HepG2 (cell line): ENCODE results near the gene AMOTL1. TPM values are rescaled to one million over a fixed set of nuclear protein-coding genes. Genes with fewer than 3 reads are reported as not detected.

ENCODE experiments used
- ATAC-seq: fragments of 200-7000 bp; cut with Tn5 transposase; 3 replicates; pipeline ENCODE4 v1.9.1; 2020; ENCODE audit warnings: mild to moderate bottlenecking, moderate library complexity
- BruUV-seq: library from RNA; stranded (reverse); fragments of 400-500 nt; replicated peaks from 2 replicates; lab custom pipeline; 2021; lab: Mats Ljungman, UMichigan
- CTCF ChIA-PET: fragments of 300-600 bp; formaldehyde crosslinking; extraction: SDS; loops from one replicate; lab custom pipeline; 2021; ENCODE audit warnings: low total read pairs, inconsistent platforms, low intra/inter-chr PET ratio; lab: Yijun Ruan, JAX
- POLR2A ChIA-PET: fragments of 350-600 bp; sonication (Branson Sonifier 250); formaldehyde crosslinking; loops from one replicate; lab custom pipeline; 2020; ENCODE audit warnings: antibody characterized with exemption, inconsistent platforms; lab: Yijun Ruan, JAX
- DNase-seq: peaks from one replicate; pipeline ENCODE4 v3.0.0-alpha.2; 2015; ENCODE audit warnings: low spot score
- FAIRE-seq: peaks from 3 replicates; lab custom pipeline; 2011; peaks lifted over from hg19 to GRCh38; lab: Jason Lieb, UNC
- H2AFZ ChIP-seq: one replicate; pipeline ENCODE4 v1.6.1; 2011; ENCODE audit warnings: low read length, inconsistent platforms
- H3K27ac ChIP-seq: fragments of 300-600 bp; 3 replicates; pipeline ENCODE4 v1.8.0; 2011; ENCODE audit warnings: mixed run types, mild to moderate bottlenecking, mixed read lengths, low read length, inconsistent platforms; ENCODE audit not compliant: insufficient read depth; ENCODE audit errors: extremely low read length
- H3K27me3 ChIP-seq, 2 experiments: fragments of 200-600 bp in 1 of 2; 2 replicates in 1 of 2; 3 replicates in 1 of 2; pipeline versions ENCODE4 v1.6.0 to v1.8.0; 2011; ENCODE audit warnings: low read length in 2 of 2, mild to moderate bottlenecking in 2 of 2, moderate library complexity in 2 of 2, inconsistent platforms in 1 of 2; ENCODE audit not compliant: insufficient read depth in 2 of 2, control insufficient read depth in 1 of 2
- H3K36me3 ChIP-seq, 2 experiments: fragments of 200-600 bp in 1 of 2; replicated peaks in 1 of 2; 2 replicates in 1 of 2; 3 replicates in 1 of 2; pipeline versions ENCODE4 v1.5.1 to v1.8.0; 2011; ENCODE audit warnings: low read length in 2 of 2, inconsistent platforms in 1 of 2; ENCODE audit not compliant: insufficient read depth in 2 of 2, control insufficient read depth in 1 of 2
- H3K4me1 ChIP-seq: 2 replicates; pipeline ENCODE4 v1.5.1; 2012; ENCODE audit warnings: low read length, inconsistent platforms; ENCODE audit not compliant: insufficient read depth
- H3K4me2 ChIP-seq: 2 replicates; pipeline ENCODE4 v1.6.0; 2011; ENCODE audit warnings: low read depth, low read length, inconsistent platforms
- H3K4me3 ChIP-seq, 3 experiments: fragments of 200-600 bp in 1 of 3; sonication (generic), shearing (Covaris generic) in 1 of 3; replicated peaks in 1 of 3; 2 replicates each; pipeline ENCODE4 v1.5.1; 2011 to 2016; ENCODE audit warnings: low read length in 3 of 3, inconsistent platforms in 2 of 3, low read depth in 2 of 3, mild to moderate bottlenecking in 2 of 3, control low read depth in 1 of 3, mixed read lengths in 1 of 3; ENCODE audit not compliant: insufficient read depth in 1 of 3
- H3K79me2 ChIP-seq: one replicate; pipeline ENCODE4 v1.6.1; 2011; ENCODE audit warnings: low read length, inconsistent platforms; ENCODE audit not compliant: insufficient read depth
- H3K9ac ChIP-seq: 2 replicates; pipeline ENCODE4 v1.6.0; 2011; ENCODE audit warnings: mild to moderate bottlenecking, low read depth, low read length, inconsistent platforms; ENCODE audit not compliant: insufficient read depth
- H3K9me3 ChIP-seq: 2 replicates; pipeline ENCODE4 v1.5.1; 2012; ENCODE audit warnings: mild to moderate bottlenecking, low read length
- H4K20me1 ChIP-seq: 2 replicates; pipeline ENCODE4 v1.6.0; 2011; ENCODE audit warnings: inconsistent platforms, mild to moderate bottlenecking, low read length, moderate library complexity; ENCODE audit not compliant: insufficient read depth
- CCAR2 ChIP-seq: fragments of 200-400 bp; formaldehyde crosslinking; optimal IDR thresholded peaks from 2 replicates; pipeline ENCODE3; 2018; ENCODE audit warnings: low read depth, mild to moderate bottlenecking, low read length, moderate library complexity
- FOXJ3 ChIP-seq: sonication (generic); formaldehyde crosslinking; IDR thresholded peaks from 2 replicates; pipeline ENCODE4 v1.4.0; 2020; ENCODE audit warnings: missing genetic modification reagents, mild to moderate bottlenecking, borderline replicate concordance
- FOXK2 ChIP-seq: fragments of 450-650 bp; IDR thresholded peaks from 2 replicates; pipeline ENCODE4 v1.6.1; 2016
- GTF3A ChIP-seq: sonication (generic); formaldehyde crosslinking; conservative IDR thresholded peaks from 2 replicates; pipeline ENCODE4 v1.4.0; 2020; ENCODE audit warnings: mild to moderate bottlenecking, missing genetic modification reagents
- HNRNPK ChIP-seq: fragments of 200-400 bp; formaldehyde crosslinking; IDR thresholded peaks from 2 replicates; pipeline ENCODE4 v1.6.1; 2018; ENCODE audit warnings: low read length, low read depth, moderate library complexity, mild to moderate bottlenecking; ENCODE audit not compliant: poor library complexity, severe bottlenecking
- KDM3A ChIP-seq: IDR thresholded peaks from 2 replicates; pipeline ENCODE4 v1.6.1; 2018; ENCODE audit warnings: low read depth, missing compliant biosample characterization
- KLF6 ChIP-seq: IDR thresholded peaks from 2 replicates; pipeline ENCODE4 v1.8.0; 2016; ENCODE audit warnings: missing biosample characterization, missing genetic modification reagents
- MIXL1 ChIP-seq: IDR thresholded peaks from 2 replicates; pipeline ENCODE4 v1.6.1; 2016
- POLR2AphosphoS2 ChIP-seq: IDR thresholded peaks from 2 replicates; pipeline ENCODE4 v1.6.1; 2011; ENCODE audit warnings: low read depth, low read length, improper control_type of control experiment
- RFX3 ChIP-seq: IDR thresholded peaks from 2 replicates; pipeline ENCODE4 v1.6.1; 2016; ENCODE audit warnings: missing biosample characterization, missing genetic modification reagents
- TCF12 ChIP-seq, 2 experiments: fragments of 450-650 bp in 1 of 2; sonication (generic) in 1 of 2; formaldehyde crosslinking in 1 of 2; IDR thresholded peaks; 2 replicates each; pipeline versions ENCODE4 v1.6.1 to v1.8.0; 2017 to 2022; ENCODE audit warnings: antibody characterized with exemption in 1 of 2, mild to moderate bottlenecking in 1 of 2, missing genetic modification reagents in 1 of 2, moderate library complexity in 1 of 2
- ZFY ChIP-seq: sonication (generic); formaldehyde crosslinking; IDR thresholded peaks from 2 replicates; pipeline ENCODE4 v1.4.0; 2020; ENCODE audit warnings: missing genetic modification reagents
- ZNF251 ChIP-seq: sonication (generic); formaldehyde crosslinking; IDR thresholded peaks from 2 replicates; pipeline ENCODE4 v1.9.0; 2021; ENCODE audit warnings: mild to moderate bottlenecking, missing genetic modification reagents
- ZNF3 ChIP-seq: IDR thresholded peaks from 2 replicates; pipeline ENCODE4 v1.7.0; 2017; ENCODE audit warnings: inconsistent platforms
- ZNF615 ChIP-seq: sonication (generic); formaldehyde crosslinking; IDR thresholded peaks from 2 replicates; pipeline ENCODE4 v1.5.0; 2020; ENCODE audit warnings: mild to moderate bottlenecking, missing genetic modification reagents, borderline replicate concordance
- ZNF782 ChIP-seq: sonication (generic); formaldehyde crosslinking; IDR thresholded peaks from 2 replicates; pipeline ENCODE4 v1.4.0; 2020; ENCODE audit warnings: missing genetic modification reagents, mild to moderate bottlenecking, borderline replicate concordance
- ZSCAN21 ChIP-seq: sonication (generic); formaldehyde crosslinking; IDR thresholded peaks from 2 replicates; pipeline ENCODE4 v1.8.0; 2022; ENCODE audit warnings: mild to moderate bottlenecking, missing genetic modification reagents, moderate library complexity, borderline replicate concordance
- WGBS: methylation state at CpG from one replicate; pipeline ENCODE4 v1.1.6; 2017; ENCODE audit warnings: low lambda C conversion rate; 5-methylcytosine and 5-hydroxymethylcytosine counted together
- in situ Hi-C: cut with HindIII; loops from 2 replicates; pipeline ENCODE4 v1.10.0; 2017; ENCODE audit warnings: low pct_unique_long_range_greater_than_20kb; ENCODE audit not compliant: extremely low pct_ligation_motif_present
- intact Hi-C: fragments of 100-400 bp; cut with micrococcal nuclease; formaldehyde crosslinking; loops from one replicate; pipeline ENCODE4 v1.10.0; 2022; ENCODE audit not compliant: unreplicated experiment
- polyA plus RNA-seq, 8 experiments: library from polyadenylated mRNA; depleted of rRNA in 3 of 8; stranded (reverse) in 7 of 8; unstranded in 1 of 8; fragments of >200 nt; fragmentation: Illumina TruSeq in 4 of 8; extraction: Trizol in 4 of 8; gene quantifications; 2 replicates each; pipeline versions ENCODE4 v1.2.1 to v1.2.3, GENCODE V29; 2011 to 2016; ENCODE audit warnings: low read depth in 4 of 8, missing spikeins in 1 of 8, mixed read lengths in 1 of 8; ENCODE audit not compliant: insufficient read depth in 1 of 8
- total RNA-seq, 5 experiments: library from RNA; depleted of rRNA; stranded (reverse); fragments of >200 nt; fragmentation: Illumina TruSeq; extraction: Trizol; gene quantifications; 2 replicates each; pipeline ENCODE4 v1.2.3, GENCODE V29; 2016; ENCODE audit warnings: low read depth in 1 of 5
- TF ChIP-seq, protein P1 (sequence below): IDR thresholded peaks from 2 replicates; pipeline ENCODE4 v1.6.1; 2016; ENCODE audit warnings: mild to moderate bottlenecking
- TF ChIP-seq, protein P2 (sequence below): sonication (generic); formaldehyde crosslinking; IDR thresholded peaks from 2 replicates; pipeline ENCODE4 v1.5.0; 2020; ENCODE audit warnings: mild to moderate bottlenecking, missing genetic modification reagents
- TF ChIP-seq, protein P3 (sequence below): sonication (generic); formaldehyde crosslinking; IDR thresholded peaks from 2 replicates; pipeline ENCODE4 v1.4.0; 2020; ENCODE audit warnings: mild to moderate bottlenecking, missing genetic modification reagents

Gene AMOTL1
- total and polyA plus RNA-seq, 2 of the 13 experiments (the other 11 are each of a cell fraction or from before 2014, with no cell fraction given): 0.01 to 0.20 TPM

DNA sequence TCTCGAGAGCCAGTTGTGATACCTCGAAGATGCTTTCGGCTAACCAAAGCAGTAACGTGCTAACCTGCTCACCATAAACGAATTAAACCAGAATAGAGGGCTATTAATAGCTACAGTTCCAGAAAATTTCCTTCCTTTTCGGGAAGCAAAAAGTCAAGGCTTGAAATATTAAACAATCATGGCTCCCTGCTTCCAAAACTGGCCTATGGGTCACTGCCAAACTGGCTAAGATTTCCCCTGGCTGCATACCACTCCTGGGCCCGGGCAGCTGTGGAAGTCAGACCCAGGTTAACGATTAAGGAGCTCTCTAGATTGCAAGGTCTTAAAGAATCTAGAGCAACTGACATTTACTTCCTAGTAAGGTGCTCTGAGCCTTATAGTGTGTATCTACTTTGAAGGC lies 1.7 kb downstream of the AMOTL1 start (continued):
- TF ChIP-seq ZFY (CRISPR knock-in tag) (no peak), HNRNPK (no peak), MIXL1 (no peak), KDM3A (CRISPR knock-in tag) (no peak), FOXJ3 (CRISPR knock-in tag) (no peak), RFX3 (CRISPR knock-in tag) (no peak)
- TF ChIP-seq, protein P1, sequence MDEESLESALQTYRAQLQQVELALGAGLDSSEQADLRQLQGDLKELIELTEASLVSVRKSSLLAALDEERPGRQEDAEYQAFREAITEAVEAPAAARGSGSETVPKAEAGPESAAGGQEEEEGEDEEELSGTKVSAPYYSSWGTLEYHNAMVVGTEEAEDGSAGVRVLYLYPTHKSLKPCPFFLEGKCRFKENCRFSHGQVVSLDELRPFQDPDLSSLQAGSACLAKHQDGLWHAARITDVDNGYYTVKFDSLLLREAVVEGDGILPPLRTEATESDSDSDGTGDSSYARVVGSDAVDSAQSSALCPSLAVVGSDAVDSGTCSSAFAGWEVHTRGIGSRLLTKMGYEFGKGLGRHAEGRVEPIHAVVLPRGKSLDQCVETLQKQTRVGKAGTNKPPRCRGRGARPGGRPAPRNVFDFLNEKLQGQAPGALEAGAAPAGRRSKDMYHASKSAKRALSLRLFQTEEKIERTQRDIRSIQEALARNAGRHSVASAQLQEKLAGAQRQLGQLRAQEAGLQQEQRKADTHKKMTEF: no peak
- TF ChIP-seq, protein P2, sequence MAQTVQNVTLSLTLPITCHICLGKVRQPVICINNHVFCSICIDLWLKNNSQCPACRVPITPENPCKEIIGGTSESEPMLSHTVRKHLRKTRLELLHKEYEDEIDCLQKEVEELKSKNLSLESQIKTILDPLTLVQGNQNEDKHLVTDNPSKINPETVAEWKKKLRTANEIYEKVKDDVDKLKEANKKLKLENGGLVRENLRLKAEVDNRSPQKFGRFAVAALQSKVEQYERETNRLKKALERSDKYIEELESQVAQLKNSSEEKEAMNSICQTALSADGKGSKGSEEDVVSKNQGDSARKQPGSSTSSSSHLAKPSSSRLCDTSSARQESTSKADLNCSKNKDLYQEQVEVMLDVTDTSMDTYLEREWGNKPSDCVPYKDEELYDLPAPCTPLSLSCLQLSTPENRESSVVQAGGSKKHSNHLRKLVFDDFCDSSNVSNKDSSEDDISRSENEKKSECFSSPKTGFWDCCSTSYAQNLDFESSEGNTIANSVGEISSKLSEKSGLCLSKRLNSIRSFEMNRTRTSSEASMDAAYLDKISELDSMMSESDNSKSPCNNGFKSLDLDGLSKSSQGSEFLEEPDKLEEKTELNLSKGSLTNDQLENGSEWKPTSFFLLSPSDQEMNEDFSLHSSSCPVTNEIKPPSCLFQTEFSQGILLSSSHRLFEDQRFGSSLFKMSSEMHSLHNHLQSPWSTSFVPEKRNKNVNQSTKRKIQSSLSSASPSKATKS (CRISPR knock-in tag): no peak
- TF ChIP-seq, all 625 proteins: peak for 0

DNA sequence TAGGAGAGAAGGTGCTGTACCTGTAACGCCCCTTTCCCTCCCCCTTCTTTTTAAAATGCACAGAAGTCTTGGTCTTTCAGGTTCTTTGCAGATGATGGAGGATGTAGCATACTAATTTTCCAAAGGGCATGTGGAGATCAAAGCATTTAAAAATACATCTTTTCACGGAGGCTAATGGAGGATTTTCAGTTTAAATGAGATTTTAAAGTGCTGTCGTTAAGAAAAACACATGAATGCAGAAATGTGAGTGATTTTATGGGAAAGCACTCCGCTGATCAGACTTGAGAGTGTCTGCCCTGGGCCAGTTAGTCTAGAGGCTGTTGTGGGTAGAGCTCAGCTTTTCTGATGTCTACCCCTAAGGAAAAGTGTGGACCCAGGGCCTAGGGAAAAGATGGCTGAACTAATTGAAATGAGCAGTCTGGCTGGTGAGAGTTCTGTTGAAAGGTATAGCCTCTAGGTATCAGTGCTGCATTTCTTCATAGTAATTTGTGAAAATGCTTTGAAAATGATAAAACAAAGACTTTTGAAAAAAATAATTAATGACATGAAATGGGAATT lies 2.5 kb downstream of the AMOTL1 start:
- Histone ChIP-seq H3K9me3 (no peaks in the 10 kb centered on the region), H3K36me3 (no peaks in the 10 kb centered on the region), H3K27ac (no peak overlapping the region), H3K27me3 (peaks cover 2 to 37% of the 10 kb centered on the region in 2 experiments), H3K4me3 (no peak overlapping the region), H3K4me2 (no peak overlapping the region), H4K20me1 (no peaks in the 10 kb centered on the region), H3K79me2 (no peaks in the 10 kb centered on the region), H3K4me1 (0 out of 2 replicates have a peak, but pooled peaks cover 5% of the 10 kb centered on the region), H3K9ac (no peak overlapping the region), H2AFZ (no peak overlapping the region)
- intact Hi-C loops: no loop called here
- in situ Hi-C loops: no loop called here
- no TSS peak for BruUV-seq
- DNase-seq: no peak
- ATAC-seq: no peak
- POLR2A ChIA-PET: no interaction called here
- CTCF ChIA-PET: no interaction called here
- FAIRE-seq: no peak
- TF ChIP-seq HNRNPK (no peak), KLF6 (CRISPR knock-in tag) (no peak), TCF12 (IDR thresholded peaks at IDR 0.05) (no peak), TCF12 (CRISPR knock-in tag; IDR thresholded peaks at IDR 0.05) (no peak), GTF3A (CRISPR knock-in tag) (no peak), ZNF615 (no peak), ZNF3 (CRISPR knock-in tag) (no peak), ZNF782 (no peak), ZNF251 (CRISPR knock-in tag) (no peak), CCAR2 (no peak), ZSCAN21 (no peak), POLR2AphosphoS2 (no peak), FOXK2 (no peak)
- TF ChIP-seq, protein P3, sequence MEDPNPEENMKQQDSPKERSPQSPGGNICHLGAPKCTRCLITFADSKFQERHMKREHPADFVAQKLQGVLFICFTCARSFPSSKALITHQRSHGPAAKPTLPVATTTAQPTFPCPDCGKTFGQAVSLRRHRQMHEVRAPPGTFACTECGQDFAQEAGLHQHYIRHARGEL (CRISPR knock-in tag): no peak
- WGBS: 35% methylated on average over 4 of the region's 4 CpGs
